ENCODE results near the gene TSC22D3.
"Not testable (repeated sequence)": the region's sequence is repeated elsewhere in the genome, so short reads cannot be mapped to it uniquely, and the experiment has no call there.

TSC22D3 gene

GRCh38 chrX:107712231-107713202 is 63.1 kb downstream of the TSC22D3 start:
- DNase-seq (ENCODE audit: low read depth, low spot score): no peak

GRCh38 chrX:107711521-107712181 is 63.9 kb downstream of the TSC22D3 start:
- no peak for DNase-seq (ENCODE audit: low read depth, low spot score)

GRCh38 chrX:107710617-107711391 is 64.8 kb downstream of the TSC22D3 start:
- DNase-seq (ENCODE audit: low read depth, low spot score): peak; percentile 46

GRCh38 chrX:107709266-107709806 is 66.3 kb downstream of the TSC22D3 start:
- DNase-seq (ENCODE audit: low read depth, low spot score): no peak

GRCh38 chrX:107708762-107709161 is 66.8 kb downstream of the TSC22D3 start:
- no peak for DNase-seq (ENCODE audit: low read depth, low spot score)

GRCh38 chrX:107707866-107708265 is 67.7 kb downstream of the TSC22D3 start:
- DNase-seq (ENCODE audit: low read depth, low spot score): no peak

- no peak for DNase-seq (ENCODE audit: low read depth, low spot score)
These were observed 69.3 kb downstream of the TSC22D3 start for GRCh38 chrX:107706309-107706708.

GRCh38 chrX:107704587-107704986 is 71.0 kb downstream of the TSC22D3 start:
- no peak for DNase-seq (ENCODE audit: low read depth, low spot score)

GRCh38 chrX:107704181-107704580 is 71.4 kb downstream of the TSC22D3 start:
- DNase-seq (ENCODE audit: low read depth, low spot score): no peak

GRCh38 chrX:107701493-107702121 is 74.0 kb downstream of the TSC22D3 start:
- DNase-seq (ENCODE audit: low read depth, low spot score): no peak

GRCh38 chrX:107700790-107701189 is 74.8 kb downstream of the TSC22D3 start:
- DNase-seq (ENCODE audit: low read depth, low spot score): no peak

- DNase-seq (ENCODE audit: low read depth, low spot score): no peak
These were observed 75.2 kb downstream of the TSC22D3 start for GRCh38 chrX:107700317-107700774.

- DNase-seq (ENCODE audit: low read depth, low spot score): no peak
These were observed 76.0 kb downstream of the TSC22D3 start for GRCh38 chrX:107699616-107700015.

GRCh38 chrX:107691024-107691448 is 84.6 kb downstream of the TSC22D3 start:
- DNase-seq (ENCODE audit: low read depth, low spot score): no peak

GRCh38 chrX:107687445-107687844 is 88.1 kb downstream of the TSC22D3 start:
- no peak for DNase-seq (ENCODE audit: low read depth, low spot score)

GRCh38 chrX:107686792-107687191 is 88.8 kb downstream of the TSC22D3 start:
- no peak for DNase-seq (ENCODE audit: low read depth, low spot score)

GRCh38 chrX:107686026-107686425 is 89.6 kb downstream of the TSC22D3 start:
- DNase-seq (ENCODE audit: low read depth, low spot score): no peak

GRCh38 chrX:107685586-107685985 is 90.0 kb downstream of the TSC22D3 start:
- DNase-seq (ENCODE audit: low read depth, low spot score): not testable (repeated sequence)

- DNase-seq (ENCODE audit: low read depth, low spot score): no peak
These were observed 90.6 kb downstream of the TSC22D3 start for GRCh38 chrX:107684956-107685385.

- DNase-seq (ENCODE audit: low read depth, low spot score): no peak
These were observed 91.7 kb downstream of the TSC22D3 start for GRCh38 chrX:107683931-107684330.
